IMR-90 (cell line): Measurements from ENCODE around the gene PPP6R1. TPM values are rescaled to one million over a fixed set of nuclear protein-coding genes. Genes with fewer than 3 reads are reported as not detected.

Experiments
- ATAC-seq: fragments of 200-7000 bp; cut with Tn5 transposase; 2 replicates; pipeline ENCODE4 v1.9.1; 2020; ENCODE audit warnings: low read depth, mild to moderate bottlenecking, moderate library complexity
- BruUV-seq: library from RNA; stranded (reverse); fragments of 400-500 nt; replicated peaks from 2 replicates; lab custom pipeline; 2021; lab: Mats Ljungman, UMichigan
- CTCF ChIA-PET: fragments of 300-600 bp; formaldehyde crosslinking; extraction: SDS; loops from one replicate; lab custom pipeline; 2021; ENCODE audit warnings: antibody characterized with exemption; lab: Yijun Ruan, JAX
- POLR2A ChIA-PET: fragments of 300-600 bp; sonication (Branson Sonifier 250); formaldehyde crosslinking; loops from one replicate; lab custom pipeline; 2022; ENCODE audit warnings: antibody characterized with exemption; ENCODE audit not compliant: unreplicated experiment; lab: Charles Lee
- DNase-seq: peaks from one replicate; pipeline ENCODE4 v3.0.0; 2013
- H2AFZ ChIP-seq: replicated peaks from 2 replicates; pipeline ENCODE3; 2013; ENCODE audit warnings: low read length, mild to moderate bottlenecking; ENCODE audit not compliant: poor library complexity
- H2AK5ac ChIP-seq: 2 replicates; pipeline ENCODE4 v1.6.1; 2013; ENCODE audit warnings: low read depth, low read length, inconsistent platforms
- H2AK9ac ChIP-seq: replicated peaks from 2 replicates; pipeline ENCODE3; 2013; ENCODE audit warnings: mild to moderate bottlenecking, low read depth, low read length, moderate library complexity; ENCODE audit not compliant: poor library complexity
- H2BK120ac ChIP-seq: 2 replicates; pipeline ENCODE4 v1.6.1; 2013; ENCODE audit warnings: low read depth, low read length, inconsistent platforms
- H2BK15ac ChIP-seq: 3 replicates; pipeline ENCODE4 v1.6.1; 2013; ENCODE audit warnings: low read depth, low read length, inconsistent platforms
- H2BK20ac ChIP-seq: 2 replicates; pipeline ENCODE4 v1.6.1; 2013; ENCODE audit warnings: low read depth, mild to moderate bottlenecking, inconsistent platforms, low read length, moderate library complexity
- H2BK5ac ChIP-seq: 2 replicates; pipeline ENCODE4 v1.6.1; 2013; ENCODE audit warnings: mild to moderate bottlenecking, low read depth, low read length, inconsistent platforms; ENCODE audit not compliant: poor library complexity, severe bottlenecking
- H3K14ac ChIP-seq: replicated peaks from 2 replicates; pipeline ENCODE4 v1.6.1; 2013; ENCODE audit warnings: low read depth, low read length, inconsistent platforms
- H3K18ac ChIP-seq: 2 replicates; pipeline ENCODE4 v1.6.1; 2013; ENCODE audit warnings: low read depth, low read length, control low read depth
- H3K23ac ChIP-seq: 2 replicates; pipeline ENCODE4 v1.6.1; 2013; ENCODE audit warnings: low read depth, low read length, inconsistent platforms
- H3K27ac ChIP-seq: 2 replicates; pipeline ENCODE4 v1.5.1; 2013; ENCODE audit warnings: mild to moderate bottlenecking, control low read depth, low read length; ENCODE audit not compliant: insufficient read depth
- H3K27me3 ChIP-seq: 2 replicates; pipeline ENCODE4 v1.6.1; 2013; ENCODE audit warnings: low read length; ENCODE audit not compliant: control insufficient read depth, insufficient read depth
- H3K36me3 ChIP-seq: 2 replicates; pipeline ENCODE4 v1.6.1; 2013; ENCODE audit warnings: low read length, mixed read lengths; ENCODE audit not compliant: control insufficient read depth, insufficient read depth
- H3K4ac ChIP-seq: 2 replicates; pipeline ENCODE4 v1.6.1; 2013; ENCODE audit warnings: low read depth, low read length, inconsistent platforms
- H3K4me1 ChIP-seq: 2 replicates; pipeline ENCODE4 v1.6.1; 2013; ENCODE audit warnings: low read length, mixed read lengths; ENCODE audit not compliant: control insufficient read depth, insufficient read depth
- H3K4me2 ChIP-seq: 2 replicates; pipeline ENCODE4 v1.6.1; 2013; ENCODE audit warnings: low read depth, mild to moderate bottlenecking, control low read depth, low read length, moderate library complexity
- H3K4me3 ChIP-seq: 2 replicates; pipeline ENCODE4 v1.5.1; 2013; ENCODE audit warnings: low read depth, mild to moderate bottlenecking, control low read depth, low read length, moderate library complexity; ENCODE audit not compliant: insufficient read depth
- H3K56ac ChIP-seq: 2 replicates; pipeline ENCODE4 v1.6.1; 2013; ENCODE audit warnings: low read length, inconsistent platforms; ENCODE audit not compliant: insufficient read depth; ENCODE audit errors: extremely low read depth
- H3K79me1 ChIP-seq, 2 experiments: 2 replicates each; pipeline ENCODE4 v1.6.1; 2013; ENCODE audit warnings: low read length in 2 of 2, inconsistent platforms in 1 of 2, low read depth in 1 of 2
- H3K9ac ChIP-seq: 2 replicates; pipeline ENCODE4 v1.6.1; 2013; ENCODE audit warnings: low read depth, low read length, control low read depth
- H3K9me1 ChIP-seq: 2 replicates; pipeline ENCODE4 v1.6.1; 2013; ENCODE audit warnings: low read length, inconsistent platforms; ENCODE audit not compliant: insufficient read depth
- H3K9me3 ChIP-seq: 2 replicates; pipeline ENCODE4 v1.6.1; 2013; ENCODE audit warnings: low read length; ENCODE audit not compliant: control insufficient read depth, insufficient read depth
- H4K20me1 ChIP-seq: 2 replicates; pipeline ENCODE4 v1.6.1; 2013; ENCODE audit warnings: low read length, inconsistent platforms; ENCODE audit not compliant: insufficient read depth
- H4K5ac ChIP-seq: 2 replicates; pipeline ENCODE4 v1.6.1; 2013; ENCODE audit warnings: mild to moderate bottlenecking, low read depth, low read length, control low read depth
- H4K8ac ChIP-seq, 2 experiments: 2 replicates each; pipeline ENCODE4 v1.6.1; 2013; ENCODE audit warnings: low read depth in 2 of 2, low read length in 2 of 2, control low read depth in 1 of 2, inconsistent platforms in 1 of 2
- H4K91ac ChIP-seq: 2 replicates; pipeline ENCODE4 v1.6.1; 2013; ENCODE audit warnings: low read depth, low read length, inconsistent platforms; ENCODE audit not compliant: insufficient read depth
- CEBPB ChIP-seq: IDR thresholded peaks from 2 replicates; pipeline ENCODE4 v1.6.1; 2012; ENCODE audit warnings: low read depth, low read length, improper control_type of control experiment
- CHD1 ChIP-seq: IDR thresholded peaks from 2 replicates; pipeline ENCODE4 v1.6.1; 2012; ENCODE audit warnings: low read depth, low read length, improper control_type of control experiment
- CTCF ChIP-seq: conservative IDR thresholded peaks from 2 replicates; pipeline ENCODE4 v1.5.1; 2012; ENCODE audit warnings: mild to moderate bottlenecking, low read depth, low read length, improper control_type of control experiment
- ELK1 ChIP-seq: fragments of 150-350 bp; IDR thresholded peaks from 2 replicates; pipeline ENCODE4 v1.6.1; 2016; ENCODE audit warnings: low read depth, mild to moderate bottlenecking, low read length, moderate library complexity, borderline replicate concordance
- FOS ChIP-seq: fragments of 150-350 bp; IDR thresholded peaks from 2 replicates; pipeline ENCODE4 v1.6.1; 2016; ENCODE audit warnings: low read depth, low read length
- MAZ ChIP-seq: IDR thresholded peaks from 2 replicates; pipeline ENCODE4 v1.6.1; 2012; ENCODE audit warnings: low read depth, mild to moderate bottlenecking, low read length, improper control_type of control experiment, moderate library complexity, borderline replicate concordance
- MXI1 ChIP-seq: IDR thresholded peaks from 2 replicates; pipeline ENCODE4 v1.6.1; 2012; ENCODE audit warnings: low read depth, mild to moderate bottlenecking, low read length, moderate library complexity, borderline replicate concordance
- NFE2L2 ChIP-seq: fragments of 150-350 bp; IDR thresholded peaks from 2 replicates; pipeline ENCODE4 v1.6.1; 2016; ENCODE audit warnings: low read depth, mild to moderate bottlenecking, low read length
- RAD21 ChIP-seq: IDR thresholded peaks from 2 replicates; pipeline ENCODE4 v1.6.1; 2012; ENCODE audit warnings: low read length, improper control_type of control experiment
- RCOR1 ChIP-seq: IDR thresholded peaks from 2 replicates; pipeline ENCODE4 v1.6.1; 2012; ENCODE audit warnings: mild to moderate bottlenecking, low read length, improper control_type of control experiment; ENCODE audit not compliant: insufficient replicate concordance
- RFX5 ChIP-seq: IDR thresholded peaks from 2 replicates; pipeline ENCODE4 v1.8.0; 2012; ENCODE audit warnings: low read depth, mild to moderate bottlenecking, low read length, moderate library complexity
- SMC3 ChIP-seq: fragments of 150-350 bp; IDR thresholded peaks from 2 replicates; pipeline ENCODE4 v1.6.1; 2016; ENCODE audit warnings: low read depth, mild to moderate bottlenecking, antibody characterized with exemption, low read length, moderate library complexity
- WGBS, 2 experiments: methylation state at CpG; one replicate each; pipeline versions ENCODE4 v1.1.5 to v1.1.7; 2013; ENCODE audit warnings: missing lambda C conversion rate in 2 of 2; ENCODE audit not compliant: insufficient read length in 1 of 2; ENCODE audit errors: extremely low coverage in 2 of 2; 5-methylcytosine and 5-hydroxymethylcytosine counted together
- dilution Hi-C: fragments of 300-500 bp; cut with HindIII; formaldehyde crosslinking; loops from one replicate; pipeline ENCODE4 v1.14.3; 2018; ENCODE audit warnings: low sequenced_read_pairs; ENCODE audit not compliant: unreplicated experiment
- in situ Hi-C: fragments of 300-500 bp; cut with MboI; formaldehyde crosslinking; loops from 3 replicates; pipeline ENCODE4 v1.14.3; 2019; ENCODE audit warnings: low sequenced_read_pairs, inconsistent platforms, mixed read lengths
- intact Hi-C: fragments of 100-400 bp; cut with micrococcal nuclease; formaldehyde crosslinking; loops from 2 replicates; pipeline ENCODE4 v1.10.0; 2022
- polyA plus RNA-seq, 3 experiments: library from polyadenylated mRNA; depleted of rRNA; stranded (reverse); fragments of >200 nt; gene quantifications; 2 replicates each; pipeline ENCODE4 v1.2.3, GENCODE V29; 2012; ENCODE audit warnings: low replicate concordance in 1 of 3
- total RNA-seq: library from RNA; depleted of rRNA; stranded (reverse); fragments of >200 nt; gene quantifications from 2 replicates; pipeline ENCODE4 v1.2.3, GENCODE V29; 2012

The PPP6R1 gene
- total and polyA plus RNA-seq, 2 of the 4 experiments (the other 2 are of a cell fraction): 19.9 to 50.2 TPM

DNA sequence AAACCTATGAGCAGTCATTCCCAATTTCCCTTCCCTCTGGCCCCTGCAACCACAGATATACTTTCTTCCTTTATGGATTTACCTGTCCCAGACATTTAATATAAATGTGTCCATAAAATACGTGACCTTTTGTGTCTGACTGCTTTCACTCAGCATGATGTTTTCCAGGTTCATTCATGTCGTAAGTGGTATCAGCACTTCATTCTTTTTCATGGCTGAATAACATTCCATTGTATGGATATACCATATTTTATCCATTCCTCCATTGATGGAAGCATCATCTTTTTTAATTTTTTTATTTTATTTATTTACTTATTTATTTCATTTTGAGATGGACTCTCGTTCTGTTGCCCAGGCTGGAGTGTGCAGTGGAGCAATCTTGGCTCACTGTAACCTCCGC is 8.0 kb upstream of the PPP6R1 start:
- no TSS peak for BruUV-seq

More for the DNA sequence above, 8.0 kb upstream of the PPP6R1 start:
- intact Hi-C loops: no loop called here
- Histone ChIP-seq H4K5ac (no peak overlapping the region), H3K9me1 (peaks cover 9% of the 10 kb centered on the region; the same call in 1 of the 2 replicates), H3K18ac (no peak overlapping the region), H3K23ac (no peak overlapping the region), H3K9me3 (no peaks in the 10 kb centered on the region), H3K56ac (no peak overlapping the region), H4K8ac (no peak overlapping the region), H3K79me1 (peaks cover 5 to 30% of the 10 kb centered on the region in 2 experiments), H3K27ac (no peak overlapping the region), H3K27me3 (no peaks in the 10 kb centered on the region), H4K91ac (no peak overlapping the region), H2BK20ac (no peak overlapping the region), H3K9ac (no peak overlapping the region), H2AK5ac (no peak overlapping the region), H3K4me1 (no peaks in the 10 kb centered on the region), H2BK5ac (no peak overlapping the region), H3K36me3 (peaks cover 12% of the 10 kb centered on the region), H2AK9ac (no peak overlapping the region), H4K20me1 (peaks cover 7% of the 10 kb centered on the region; the same call in 1 of the 2 replicates), H2AFZ (no peak overlapping the region), H3K4me2 (no peak overlapping the region), H3K4me3 (no peak overlapping the region), H3K4ac (no peak overlapping the region), H2BK15ac (no peak overlapping the region), H2BK120ac (no peak overlapping the region), H3K14ac (no peak overlapping the region)
- TF ChIP-seq CHD1 (no peak), CTCF (no peak), MXI1 (no peak), RCOR1 (no peak), SMC3 (no peak), RFX5 (no peak), ELK1 (no peak), CEBPB (no peak), NFE2L2 (no peak), RAD21 (no peak), FOS (no peak), MAZ (no peak)
- no peak for ATAC-seq
- POLR2A ChIA-PET: no interaction called here
- CTCF ChIA-PET: no interaction called here
- in situ Hi-C loops: no loop called here
- 100% methylated on average over 1 of the region's 4 CpGs; no CpG with 5 or more reads in 1 of the 2 experiments for WGBS, 2 experiments
- dilution Hi-C loops: no loop called here
- DNase-seq: no peak
